Measurements from ENCODE around the gene KRT7. TPM values are rescaled to one million over a fixed set of nuclear protein-coding genes. Genes with fewer than 3 reads are reported as not detected.

KRT7 gene
- polyA plus RNA-seq, 1 experiment, result 4.6 TPM

- H3K9me3 ChIP-seq (ENCODE audit: control insufficient read depth, insufficient read depth, low read length), result peaks cover under 1% of the 10 kb centered on the region
- peaks cover 30% of the 10 kb centered on the region for H3K27me3 ChIP-seq (ENCODE audit: control insufficient read depth, insufficient read depth, low read length)
- DNase-seq (ENCODE audit: low read depth, low spot score), result no peak
- no peak for TF ChIP-seq CTCF (IDR thresholded peaks at IDR 0.05; ENCODE audit: low read depth, low read length)
- H3K4me3 ChIP-seq (ENCODE audit: low read depth, low read length), result no peak overlapping the region
- ChIA-PET POLR2A (no interaction called here), CTCF (interaction anchor here (1.3 to 9.9 kb wide), 2 partner anchors 12 to 46 kb away, joined by 3 to 121 read pairs; no protein-coding TSS in a partner anchor)
- H3K27ac ChIP-seq (ENCODE audit: low read depth, low read length), result no peak overlapping the region
These were observed 34.7 kb downstream of the KRT7 start for GRCh38 chr12:52267699-52268098.

GRCh38 chr12:52268212-52268611 is 35.2 kb downstream of the KRT7 start:
- Histone ChIP-seq H3K27me3 (ENCODE audit: control insufficient read depth, insufficient read depth, low read length) (peaks cover 28% of the 10 kb centered on the region), H3K4me3 (ENCODE audit: low read depth, low read length) (no peak overlapping the region), H3K9me3 (ENCODE audit: control insufficient read depth, insufficient read depth, low read length) (no peaks in the 10 kb centered on the region; the same call in none of the 2 replicates), H3K27ac (ENCODE audit: low read depth, low read length) (no peak overlapping the region)
- TF ChIP-seq CTCF (IDR thresholded peaks at IDR 0.05; ENCODE audit: low read depth, low read length), result no peak
- CTCF ChIA-PET, result interaction anchor here (1.3 to 9.9 kb wide), 2 partner anchors 11 to 47 kb away, joined by 3 to 121 read pairs; no protein-coding TSS in a partner anchor
- POLR2A ChIA-PET, result no interaction called here
- DNase-seq (ENCODE audit: low read depth, low spot score), result no peak

GRCh38 chr12:52270541-52271070 is 37.6 kb downstream of the KRT7 start:
- TF ChIP-seq CTCF (IDR thresholded peaks at IDR 0.05; ENCODE audit: low read depth, low read length), result no peak
- Histone ChIP-seq H3K9me3 (ENCODE audit: control insufficient read depth, insufficient read depth, low read length) (no peaks in the 10 kb centered on the region; the same call in 1 of the 2 replicates), H3K27me3 (ENCODE audit: control insufficient read depth, insufficient read depth, low read length) (peaks cover 20% of the 10 kb centered on the region), H3K27ac (ENCODE audit: low read depth, low read length) (no peak overlapping the region), H3K4me3 (ENCODE audit: low read depth, low read length) (no peak overlapping the region)
- DNase-seq (ENCODE audit: low read depth, low spot score), result no peak
- ChIA-PET POLR2A (no interaction called here), CTCF (interaction anchor here (1.6 to 9.9 kb wide), 2 partner anchors 9 to 57 kb away, joined by 5 to 121 read pairs; no protein-coding TSS in a partner anchor)

- TF ChIP-seq CTCF (IDR thresholded peaks at IDR 0.05; ENCODE audit: low read depth, low read length), result no peak
- POLR2A ChIA-PET, result no interaction called here
- Histone ChIP-seq H3K4me3 (ENCODE audit: low read depth, low read length) (no peak overlapping the region), H3K9me3 (ENCODE audit: control insufficient read depth, insufficient read depth, low read length) (no peaks in the 10 kb centered on the region; the same call in 1 of the 2 replicates), H3K27ac (ENCODE audit: low read depth, low read length) (no peak overlapping the region), H3K27me3 (ENCODE audit: control insufficient read depth, insufficient read depth, low read length) (peaks cover 20% of the 10 kb centered on the region)
- no peak for DNase-seq (ENCODE audit: low read depth, low spot score)
- CTCF ChIA-PET, result interaction anchor here (1.6 to 9.9 kb wide), 2 partner anchors 8 to 56 kb away, joined by 5 to 121 read pairs; no protein-coding TSS in a partner anchor
These were observed 38.1 kb downstream of the KRT7 start for GRCh38 chr12:52271158-52271557.

GRCh38 chr12:52274521-52275120 is 41.6 kb downstream of the KRT7 start, which contains the start of gene KRT86:
Gene KRT86, plus strand, starts transcription at chr12:52274645. Its CDS starts 27,272 bp downstream, at chr12:52301917.
- no peak for TF ChIP-seq CTCF (IDR thresholded peaks at IDR 0.05; ENCODE audit: low read depth, low read length)
- H3K27ac ChIP-seq (ENCODE audit: low read depth, low read length), result no peak within 1 kb of the TSS
- CTCF ChIA-PET, result interaction anchor here (1.2 to 1.6 kb wide), 2 partner anchors 29 to 118 kb away, joined by 3 read pairs; no protein-coding TSS in a partner anchor
- DNase-seq (ENCODE audit: low read depth, low spot score), result no peak
- H3K4me3 ChIP-seq (ENCODE audit: low read depth, low read length), result no peak within 1 kb of the TSS
- H3K9me3 ChIP-seq (ENCODE audit: control insufficient read depth, insufficient read depth, low read length), result no peaks in the 10 kb centered on the region; the same call in 1 of the 2 replicates
- H3K27me3 ChIP-seq (ENCODE audit: control insufficient read depth, insufficient read depth, low read length), result peaks cover 5% of the 10 kb centered on the region
- POLR2A ChIA-PET, result no interaction called here
